Stimulated activated CD4-positive, alpha-beta T cell treated with anti-CD3 and anti-CD28 coated beads, Interleukin-1b, Interleukin-23, amount 100 ng/mL, for 24 hours (primary cell): ENCODE results near the gene PRKD2.

Experiments
- DNase-seq, 4 experiments: peaks; one replicate each; pipeline ENCODE4 v3.0.0-alpha.2; 2020; ENCODE audit warnings: low read depth in 4 of 4, low spot score in 1 of 4

PRKD2 gene

GRCh38 chr19:46725036-46725820 is 8.3 kb upstream of the PRKD2 start:
- DNase-seq, result no peak

DNA sequence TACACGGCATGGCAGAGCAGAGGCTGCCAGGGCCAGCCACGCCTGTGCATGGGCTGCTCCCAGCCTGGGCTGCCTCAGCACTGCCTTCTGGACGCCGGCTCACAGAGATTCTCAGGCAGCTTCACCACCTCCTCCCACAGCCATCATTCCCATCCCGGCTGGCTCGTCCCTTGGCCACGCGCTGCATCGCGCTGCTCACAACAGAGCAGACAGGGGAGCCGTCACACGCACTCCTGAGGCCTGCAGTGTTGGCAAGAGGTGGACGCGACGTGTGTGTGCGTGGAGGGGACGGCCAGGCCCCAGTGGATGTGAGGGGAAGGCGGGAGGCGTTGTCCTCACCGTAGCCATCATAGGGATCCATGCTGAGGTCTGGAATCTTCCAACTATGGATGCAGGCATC is 7.6 kb upstream of the PRKD2 start:
- no peak for DNase-seq

GRCh38 chr19:46723471-46723870 is 6.6 kb upstream of the PRKD2 start:
- no peak for DNase-seq

- no peak for DNase-seq
These were observed 6.1 kb upstream of the PRKD2 start for GRCh38 chr19:46723023-46723461.

DNA sequence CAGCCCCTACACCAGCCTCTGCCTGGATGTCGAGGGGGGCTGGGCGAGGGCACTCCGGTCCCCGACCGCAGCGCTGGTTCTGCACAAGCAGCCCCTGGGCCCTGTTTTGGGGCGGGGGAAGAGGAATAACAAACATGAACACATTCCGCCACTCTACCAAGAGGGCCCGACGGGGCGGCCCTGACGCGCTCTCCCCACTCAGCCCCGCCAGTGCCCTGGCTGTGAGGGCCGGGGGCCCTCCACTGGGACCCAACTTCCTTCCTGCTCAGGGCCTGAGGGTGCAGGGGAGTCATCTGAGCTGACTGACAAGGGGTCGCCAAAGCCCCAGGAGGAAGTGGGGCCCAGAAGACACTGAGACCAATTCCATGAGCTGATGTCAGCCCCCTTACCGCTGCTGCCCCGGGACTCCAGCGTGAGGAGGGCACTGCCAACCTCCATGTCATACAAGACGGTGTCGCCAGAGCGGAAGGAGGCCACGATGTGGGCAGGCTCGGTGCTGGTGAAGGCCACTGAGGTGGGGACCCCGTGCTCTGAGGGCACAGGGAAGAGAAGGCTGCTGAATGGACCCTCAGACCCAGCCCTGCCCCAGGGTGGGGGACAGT is 5.6 kb upstream of the PRKD2 start:
- no peak for DNase-seq

DNA sequence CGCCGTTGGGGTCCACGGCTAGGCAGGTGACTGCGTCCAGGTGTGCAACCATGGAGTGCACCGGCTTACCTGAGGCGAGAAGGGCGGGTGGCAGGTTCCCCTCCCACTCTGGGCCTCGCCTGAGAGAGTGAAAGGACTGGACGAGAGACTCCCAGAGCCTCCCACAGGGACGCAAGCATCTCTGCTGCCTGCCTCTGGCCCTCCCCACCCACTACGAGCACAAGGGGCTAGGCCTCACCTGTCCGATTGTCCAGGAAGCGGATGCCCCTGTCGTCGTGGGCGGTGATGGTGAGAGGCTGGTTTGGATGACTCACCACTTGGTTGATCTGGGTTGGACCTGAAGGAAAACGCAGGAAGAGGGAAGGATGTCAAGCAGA is 5.1 kb upstream of the PRKD2 start:
- no peak for DNase-seq

- no peak for DNase-seq
These were observed 4.5 kb upstream of the PRKD2 start for GRCh38 chr19:46721269-46722003.

DNA sequence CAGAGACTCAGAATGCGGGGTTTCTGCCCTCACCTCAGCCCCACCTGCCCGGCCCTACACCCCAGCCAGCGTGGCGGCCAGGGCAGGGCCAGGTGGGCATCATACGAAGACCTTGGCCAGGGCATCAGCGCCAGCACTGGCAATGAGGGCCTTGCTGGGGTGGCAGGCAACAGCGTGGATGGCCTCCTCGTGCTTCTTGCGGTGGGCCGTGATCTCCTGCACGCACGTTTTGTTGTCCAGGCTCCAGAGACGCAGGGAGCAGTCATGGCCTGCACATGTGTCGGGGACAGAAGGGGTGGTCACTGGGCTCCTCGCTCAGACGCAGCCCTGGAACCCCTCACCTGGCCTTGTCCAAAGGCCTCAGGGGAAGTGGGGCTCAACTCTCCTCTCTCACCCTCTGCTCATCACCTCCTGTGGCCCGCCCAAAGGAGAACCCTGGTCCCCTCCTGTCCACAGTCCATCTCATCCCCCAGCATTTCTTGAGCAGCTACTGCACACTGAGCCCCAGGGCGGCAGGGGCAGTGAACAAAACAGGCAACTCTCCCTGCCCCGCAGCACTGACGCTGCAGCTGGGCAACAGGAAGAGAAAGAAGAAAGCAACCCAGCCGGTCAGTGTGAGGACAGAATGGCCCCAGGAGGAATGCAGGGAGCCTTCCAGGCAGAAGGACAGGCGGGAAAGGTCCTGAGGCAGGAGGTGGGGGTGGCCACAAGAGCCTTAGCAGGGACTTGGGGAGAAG is 3.8 kb upstream of the PRKD2 start:
- no peak for DNase-seq

DNA sequence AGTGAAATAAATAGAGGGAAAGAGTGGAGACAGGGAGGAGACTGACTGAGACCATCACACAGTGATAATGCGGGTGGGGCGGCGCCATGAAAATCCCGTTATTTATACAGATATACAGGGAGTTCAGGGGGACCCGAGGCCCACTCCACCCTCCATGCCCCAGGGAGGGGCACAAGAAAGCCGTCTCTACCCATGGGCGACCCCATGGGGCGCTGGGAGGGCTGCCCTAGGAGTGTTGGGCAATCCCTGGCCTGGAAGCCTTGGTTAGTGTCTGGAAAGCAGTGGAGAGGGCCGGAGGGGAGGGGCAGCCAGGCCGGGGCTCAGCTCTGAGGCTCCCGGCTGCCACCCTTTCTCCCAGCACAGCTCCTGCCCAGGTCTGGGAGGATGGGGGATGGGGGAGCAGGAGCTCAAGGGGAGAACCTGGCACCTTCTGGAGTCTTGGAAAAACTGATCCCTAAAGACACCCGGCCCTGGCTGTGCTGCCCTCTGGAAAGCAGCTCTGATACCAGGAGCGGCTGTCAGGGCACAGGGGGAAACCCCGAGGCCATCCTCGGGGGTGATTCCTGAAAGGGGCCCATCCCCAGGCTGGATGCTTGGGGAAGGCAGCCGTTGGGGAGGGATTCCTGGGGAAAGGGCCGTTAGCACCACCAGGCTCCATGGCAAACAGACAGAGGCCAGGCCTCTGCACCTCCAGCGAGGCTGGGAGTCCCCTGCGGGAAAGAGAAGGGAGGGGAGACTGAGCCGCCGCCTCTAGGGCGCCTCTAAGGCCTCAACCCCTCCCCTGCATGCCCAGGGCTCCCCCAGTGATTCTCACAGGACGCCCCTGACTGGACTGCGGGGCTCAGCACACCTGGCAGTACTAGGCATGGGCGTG is 3.0 kb upstream of the PRKD2 start:
- DNase-seq, result no peak

GRCh38 chr19:46718934-46719622 is 2.2 kb upstream of the PRKD2 start:
- DNase-seq, result no peak

DNA sequence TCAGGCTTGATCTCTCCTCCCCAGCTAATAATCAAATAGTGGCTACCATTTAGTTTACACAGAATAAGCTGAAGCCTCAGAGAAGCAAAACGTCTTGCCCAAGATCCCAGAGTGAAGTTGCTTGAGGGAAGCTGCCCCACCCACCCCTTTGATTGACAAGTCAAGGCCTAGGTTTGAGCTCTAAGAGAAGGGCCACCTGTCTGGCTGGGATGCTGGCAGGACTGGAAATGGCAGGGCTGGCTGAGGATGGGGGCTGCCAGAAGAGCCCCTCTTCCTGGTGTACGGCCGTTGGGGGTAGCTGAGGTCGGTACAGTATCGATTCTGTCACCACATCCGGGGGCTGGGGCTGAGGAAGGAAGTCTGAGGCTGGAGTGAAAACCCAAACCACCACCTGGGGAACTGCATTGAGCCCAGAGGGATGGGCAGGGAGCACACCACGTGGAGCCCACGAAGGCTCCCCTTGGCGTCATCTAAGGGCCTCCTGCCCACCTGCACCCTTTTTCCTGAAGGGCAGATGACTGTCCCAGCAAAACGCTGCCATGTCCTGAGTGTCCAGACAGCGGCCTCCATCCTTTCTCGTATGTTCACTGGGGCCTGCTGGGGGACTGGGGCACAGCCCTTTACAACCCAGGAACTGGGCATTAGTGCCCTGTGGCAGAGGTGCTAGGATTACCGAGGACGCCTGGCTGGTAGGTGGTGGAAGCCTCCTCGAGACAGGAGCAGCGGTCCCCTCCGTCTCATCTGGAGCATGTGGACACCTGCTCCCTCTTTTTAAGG is 1.4 kb upstream of the PRKD2 start:
- DNase-seq, result peak in 2 of 4 experiments; percentile 31 to 50

DNA sequence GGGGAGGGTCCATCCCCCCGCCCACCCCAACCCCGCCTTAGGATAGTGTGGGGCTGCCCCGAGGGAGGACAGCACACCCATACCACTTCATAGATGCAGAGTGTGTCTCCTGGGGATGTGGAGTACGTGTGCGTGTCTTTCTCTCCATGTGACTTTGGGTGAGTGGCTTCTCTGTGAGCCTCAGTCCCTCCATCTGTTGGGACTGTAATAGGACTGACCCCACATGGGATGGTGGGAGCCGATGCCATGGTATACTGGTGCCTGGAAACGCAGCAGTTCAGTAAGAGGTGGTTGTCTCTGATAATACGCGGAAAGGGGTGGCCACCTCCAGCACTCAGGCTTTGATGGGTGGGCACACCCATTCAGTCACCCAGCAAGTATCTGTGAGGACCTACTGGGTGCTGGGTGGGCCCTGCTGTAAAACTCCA is 816 bp upstream of the PRKD2 start:
- no peak for DNase-seq

- no peak for DNase-seq
These were observed 261 bp downstream of the PRKD2 start for GRCh38 chr19:46716672-46717033.

GRCh38 chr19:46715975-46716671 is 791 bp downstream of the PRKD2 start:
- no peak for DNase-seq

GRCh38 chr19:46715620-46715974 is 1.3 kb downstream of the PRKD2 start:
- no peak for DNase-seq

GRCh38 chr19:46714444-46715106 is 2.3 kb downstream of the PRKD2 start:
- peak in 2 of 4 experiments; percentile 23 to 41 for DNase-seq

GRCh38 chr19:46713781-46714443 is 3.0 kb downstream of the PRKD2 start:
- DNase-seq, result peak in 3 of 4 experiments; percentile 39 to 59 (median 49)
